ENCODE results near the gene MACROH2A2. TPM values are rescaled to one million over a fixed set of nuclear protein-coding genes. Genes with fewer than 3 reads are reported as not detected.
"Not testable (repeated sequence)": the region's sequence is repeated elsewhere in the genome, so short reads cannot be mapped to it uniquely, and the experiment has no call there.

The MACROH2A2 gene
- 37.9 and 42.7 TPM in 2 replicates for total RNA-seq (2014; rRNA removed; shearing (Covaris generic))

DNA sequence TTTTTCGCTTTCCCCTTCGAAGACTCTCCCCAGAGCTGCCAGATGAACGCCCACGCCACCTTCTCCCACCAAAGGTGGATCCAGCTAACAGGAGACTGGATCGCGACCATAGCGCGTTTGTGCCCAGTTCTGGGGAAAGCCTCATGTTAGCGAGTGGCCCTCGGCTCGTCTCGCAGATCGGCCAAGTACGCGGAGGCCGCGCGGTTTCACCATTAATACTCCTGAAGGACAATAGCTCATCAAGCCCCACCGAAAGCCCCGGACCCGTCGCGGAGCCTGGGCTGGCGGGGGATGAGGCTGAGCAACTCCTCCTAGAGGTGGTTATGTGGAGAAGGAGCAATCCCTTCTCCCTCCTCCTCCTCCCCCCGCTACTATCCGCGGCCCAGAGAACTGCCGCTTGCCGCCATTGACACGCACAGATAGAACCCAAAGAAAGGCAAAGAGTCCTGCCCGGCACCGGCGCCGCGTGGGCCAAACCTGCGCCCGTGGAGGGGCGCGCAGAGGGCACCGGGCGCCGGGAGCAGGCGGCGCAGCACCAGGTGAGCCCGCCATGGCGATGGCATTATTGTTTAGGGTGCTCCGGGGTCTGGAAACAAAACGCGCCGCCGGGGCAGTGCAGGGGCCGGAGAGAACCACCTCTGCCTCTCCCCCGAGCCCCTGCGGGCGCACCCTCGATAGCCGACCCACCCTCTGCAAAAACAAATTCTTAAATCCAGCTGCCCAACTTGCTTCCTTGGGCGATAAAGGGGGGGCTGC, at the start of gene MACROH2A2:
MACROH2A2 (plus strand) TSS at position 385 of the 756 bp plus-strand sequence. CDS start 22,813 bp downstream, outside the sequence.
- DNase-seq (ENCODE audit: low spot score): peak; percentile 70

DNA sequence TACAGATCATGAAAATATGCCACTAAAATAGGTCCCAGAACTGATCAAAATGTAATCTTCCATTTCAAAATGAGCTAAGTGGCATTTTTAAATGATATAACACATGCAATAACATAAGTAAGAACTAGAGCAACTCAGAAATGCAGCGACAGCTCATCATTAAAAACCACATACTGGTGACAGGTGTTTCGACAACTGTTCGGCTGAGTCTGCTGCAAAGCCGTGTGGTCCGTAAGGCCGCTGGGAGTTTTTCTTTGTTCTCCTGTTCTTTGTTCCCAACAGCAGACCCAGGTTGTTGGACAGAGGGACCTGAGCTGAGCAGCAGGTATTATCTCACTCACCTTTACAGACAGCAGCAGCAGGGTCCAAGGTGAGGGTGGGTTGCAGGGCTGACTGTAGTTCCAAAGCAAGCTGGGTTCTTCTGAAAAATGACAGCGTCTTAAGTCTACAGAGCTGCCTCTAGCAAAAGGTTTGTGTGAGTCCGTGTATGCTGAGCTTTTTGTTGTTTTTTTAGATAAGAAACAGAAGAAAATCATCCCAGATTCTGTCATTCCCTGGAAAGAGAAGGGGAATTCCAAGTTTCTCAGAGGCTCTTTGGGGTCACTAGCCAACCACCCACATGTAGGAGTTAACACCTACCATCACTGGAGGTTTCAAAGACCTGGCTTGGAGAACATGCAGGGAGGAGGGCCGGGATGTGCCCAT, 45.4 kb upstream of the MACROH2A2 start:
- no peak for DNase-seq (ENCODE audit: low spot score)

DNA sequence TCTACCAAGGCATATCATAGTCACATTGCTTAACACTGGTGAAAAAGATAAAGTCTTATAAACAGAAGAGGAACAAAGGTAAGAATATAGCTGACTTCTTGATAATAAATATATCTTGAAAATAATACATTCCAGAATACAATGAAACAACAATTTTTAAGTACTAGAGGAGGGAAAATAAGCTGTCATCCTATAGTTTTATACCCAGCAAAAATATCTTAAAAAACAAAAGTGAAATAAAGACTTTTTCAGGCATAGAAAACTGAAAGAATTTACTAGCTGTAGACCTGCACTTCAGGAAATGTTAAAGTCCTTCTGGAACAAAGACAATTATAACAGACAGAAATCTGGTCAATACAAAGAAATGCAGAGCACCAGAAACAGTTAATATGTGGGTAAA, 21.4 kb upstream of the MACROH2A2 start:
- no peak for DNase-seq (ENCODE audit: low spot score)

DNA sequence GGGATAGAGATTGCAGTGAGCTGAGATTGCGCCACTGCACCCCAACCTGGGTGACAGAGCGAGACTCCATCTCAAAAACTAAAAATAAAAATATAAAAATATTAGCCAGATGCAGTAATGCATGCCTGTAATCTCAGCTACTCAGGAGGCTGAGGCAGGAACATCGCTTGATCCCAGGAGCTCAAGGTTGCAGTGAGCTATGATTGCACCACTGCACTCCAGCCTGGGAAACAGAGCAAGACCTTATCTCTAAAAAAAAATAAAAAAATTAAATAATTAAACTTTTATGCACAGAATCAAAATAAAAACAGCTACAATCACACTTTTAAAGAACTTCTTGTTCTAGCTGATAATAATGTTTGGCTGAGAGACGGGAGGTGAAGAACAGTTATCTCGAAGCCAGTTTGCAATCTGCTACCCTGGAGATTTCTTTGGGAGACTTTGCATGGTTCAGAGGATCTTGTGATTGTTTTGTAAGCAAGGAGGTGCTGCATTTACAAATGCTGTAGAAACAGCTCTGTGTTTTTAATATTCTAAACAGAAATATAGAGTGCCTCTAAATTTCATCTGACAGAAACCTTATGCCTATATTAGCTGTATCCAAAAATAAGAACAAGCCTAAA, 19.9 kb upstream of the MACROH2A2 start:
- DNase-seq (ENCODE audit: low spot score): no peak

DNA sequence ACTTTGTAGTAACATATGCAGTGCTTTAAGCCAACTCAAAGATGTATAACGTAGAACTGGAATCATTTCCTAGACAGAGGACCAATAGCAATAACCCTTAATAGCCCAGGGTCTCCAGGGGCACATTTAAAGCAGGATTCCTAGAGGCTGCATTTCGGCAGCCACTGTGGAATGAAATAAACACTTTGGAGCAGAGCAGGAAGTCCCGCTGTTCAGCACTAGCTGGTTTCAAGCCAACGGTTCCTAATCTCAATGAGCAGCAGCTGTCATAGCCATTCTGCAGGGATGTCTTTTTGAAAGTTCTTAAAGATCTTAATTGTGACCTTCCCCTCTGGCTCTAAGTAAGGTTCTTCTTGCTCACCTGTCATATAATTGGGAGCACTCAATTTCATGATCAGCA, 18.4 kb upstream of the MACROH2A2 start:
- DNase-seq (ENCODE audit: low spot score): no peak

DNA sequence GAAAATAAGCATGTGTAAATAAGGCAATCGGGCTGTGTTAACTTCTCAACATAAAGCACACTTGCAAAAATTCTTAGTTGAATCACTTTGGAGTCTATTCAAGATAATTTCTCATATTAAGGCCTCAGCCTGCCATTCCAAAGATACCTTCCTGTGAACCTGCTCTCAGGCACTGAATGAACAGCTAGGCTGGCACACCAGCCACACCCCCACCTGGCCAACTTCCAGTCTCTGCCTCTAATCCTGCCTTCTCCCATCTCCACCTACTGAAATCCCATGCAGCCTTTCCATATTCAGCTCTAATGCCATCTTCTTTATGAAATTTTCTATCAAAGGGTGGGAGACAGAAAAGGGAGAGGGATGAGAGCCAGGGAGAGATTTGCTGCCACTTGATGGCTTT, 17.1 kb upstream of the MACROH2A2 start:
- no peak for DNase-seq (ENCODE audit: low spot score)

DNA sequence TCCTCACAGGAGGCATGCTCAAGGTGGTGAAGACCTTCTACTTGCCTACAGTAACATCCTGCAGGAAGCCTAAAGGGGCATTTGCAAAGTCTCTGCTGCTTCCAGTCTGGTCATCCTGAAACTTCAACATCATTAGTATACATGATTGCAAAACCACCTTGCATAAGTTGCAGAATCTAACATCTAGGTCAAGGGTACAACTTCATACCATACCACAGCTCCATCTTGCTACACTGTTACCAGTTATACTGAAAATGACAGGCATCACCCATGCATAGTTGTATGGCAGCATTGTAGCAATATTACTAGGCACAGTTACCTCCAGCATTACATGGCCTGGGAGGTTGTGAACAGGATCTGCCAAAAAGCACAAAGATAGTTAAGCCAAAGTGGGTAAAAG, 13.7 kb upstream of the MACROH2A2 start:
- no peak for DNase-seq (ENCODE audit: low spot score)

DNA sequence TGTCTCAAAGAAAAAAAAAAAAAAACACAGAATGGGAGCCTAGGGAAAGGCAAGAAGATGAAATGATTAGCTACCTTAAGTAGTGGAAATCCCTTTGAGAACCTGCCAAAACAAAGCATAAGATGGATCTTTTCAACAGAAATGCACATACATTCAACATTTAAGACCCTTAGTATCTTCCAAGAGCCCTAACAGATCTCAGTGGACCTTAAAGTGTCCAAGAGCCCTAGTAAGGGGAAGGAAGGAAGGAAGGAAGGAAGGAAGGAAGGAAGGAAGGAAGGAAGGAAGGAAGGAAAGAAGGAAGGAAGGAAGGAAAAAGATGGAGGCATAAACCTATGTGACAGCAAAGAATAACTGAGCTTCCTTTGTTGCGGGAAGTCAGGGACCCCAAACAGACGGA, 11.6 kb upstream of the MACROH2A2 start:
- no peak for DNase-seq (ENCODE audit: low spot score)

DNA sequence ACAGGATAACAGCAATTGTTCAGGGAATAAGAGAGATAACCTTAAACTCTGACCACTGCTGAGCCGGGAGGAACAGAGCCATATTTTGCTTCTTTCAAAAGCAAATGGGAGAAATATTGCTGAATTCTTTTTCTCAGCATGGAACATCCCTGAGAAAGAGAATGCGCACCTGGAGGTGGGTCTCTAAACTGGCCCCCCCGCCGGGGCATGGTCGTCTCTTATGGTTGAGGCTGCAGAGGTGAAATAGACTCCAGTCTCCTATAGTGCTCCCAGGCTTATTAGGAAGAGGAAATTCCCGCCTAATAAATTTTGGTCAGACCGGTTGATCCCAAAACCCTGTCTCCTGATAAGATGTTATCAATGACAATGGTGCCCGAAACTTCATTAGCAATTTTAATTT, 10.9 kb upstream of the MACROH2A2 start:
- not testable (repeated sequence) for DNase-seq (ENCODE audit: low spot score)

DNA sequence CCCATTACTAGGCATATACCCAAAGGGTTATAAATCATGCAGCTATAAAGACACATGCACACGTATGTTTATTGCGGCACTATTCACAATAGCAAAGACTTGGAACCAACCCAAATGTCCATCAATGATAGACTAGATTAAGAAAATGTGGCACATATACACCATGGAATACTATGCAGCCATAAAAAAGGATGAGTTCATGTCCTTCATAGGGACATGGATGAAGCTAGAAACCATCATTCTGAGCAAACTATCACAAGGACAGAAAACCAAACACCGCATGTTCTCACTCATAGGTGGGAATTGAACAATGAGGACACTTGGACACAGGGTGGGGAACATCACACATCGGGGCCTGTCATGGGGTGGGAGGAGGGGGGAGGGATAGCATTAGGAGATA, 5.6 kb upstream of the MACROH2A2 start:
- DNase-seq (ENCODE audit: low spot score): not testable (repeated sequence)

DNA sequence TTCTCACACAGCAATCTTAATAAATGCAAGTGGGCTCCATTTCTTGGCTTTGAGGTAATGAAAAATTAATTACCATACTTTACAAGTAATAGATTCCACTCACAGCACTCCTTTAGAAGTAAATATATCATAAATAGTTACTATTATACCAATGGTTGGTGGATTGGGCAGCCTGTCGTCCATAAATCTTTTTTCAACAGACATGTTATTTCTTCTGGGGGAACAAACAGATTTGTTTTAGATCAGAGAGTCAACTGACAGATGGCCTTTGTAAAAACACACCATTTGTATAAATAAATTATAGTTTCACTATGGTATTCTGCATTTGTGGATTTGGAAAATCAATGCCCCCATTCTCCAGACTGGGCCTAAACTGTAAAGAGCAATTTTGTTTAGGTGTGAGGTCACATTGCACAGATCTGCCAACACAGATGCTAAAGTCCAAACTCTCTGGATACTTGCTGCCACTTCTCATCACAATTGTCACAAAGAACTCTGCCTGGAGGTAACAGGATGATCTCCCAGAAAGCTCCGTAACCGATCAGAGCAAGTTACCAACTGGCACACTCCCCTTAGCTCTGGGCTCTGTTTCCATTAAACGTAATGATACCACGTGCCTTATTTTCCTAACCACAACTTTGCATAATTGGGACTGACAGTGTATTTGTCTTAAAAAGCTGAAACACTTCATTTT, 4.5 kb upstream of the MACROH2A2 start:
- DNase-seq (ENCODE audit: low spot score): no peak

DNA sequence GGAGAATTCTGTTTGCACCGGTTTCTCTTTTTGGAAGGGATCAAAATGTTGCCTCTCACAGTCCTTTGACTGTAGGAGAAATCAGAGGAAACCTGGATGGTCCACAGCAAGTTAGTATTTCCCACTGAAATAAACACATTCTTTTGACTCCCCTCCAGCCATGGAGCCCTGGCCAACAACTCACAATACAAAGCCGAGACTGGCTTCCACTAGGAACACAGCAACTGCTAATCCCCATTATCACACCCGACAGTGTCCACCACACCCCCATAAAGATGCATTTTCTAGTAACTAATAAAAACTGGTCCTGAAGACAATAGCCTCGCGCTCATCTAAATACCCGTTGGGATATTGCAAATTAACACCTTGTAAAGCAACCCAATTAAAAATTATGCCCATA, 798 bp upstream of the MACROH2A2 start:
- DNase-seq (ENCODE audit: low spot score): no peak

DNA sequence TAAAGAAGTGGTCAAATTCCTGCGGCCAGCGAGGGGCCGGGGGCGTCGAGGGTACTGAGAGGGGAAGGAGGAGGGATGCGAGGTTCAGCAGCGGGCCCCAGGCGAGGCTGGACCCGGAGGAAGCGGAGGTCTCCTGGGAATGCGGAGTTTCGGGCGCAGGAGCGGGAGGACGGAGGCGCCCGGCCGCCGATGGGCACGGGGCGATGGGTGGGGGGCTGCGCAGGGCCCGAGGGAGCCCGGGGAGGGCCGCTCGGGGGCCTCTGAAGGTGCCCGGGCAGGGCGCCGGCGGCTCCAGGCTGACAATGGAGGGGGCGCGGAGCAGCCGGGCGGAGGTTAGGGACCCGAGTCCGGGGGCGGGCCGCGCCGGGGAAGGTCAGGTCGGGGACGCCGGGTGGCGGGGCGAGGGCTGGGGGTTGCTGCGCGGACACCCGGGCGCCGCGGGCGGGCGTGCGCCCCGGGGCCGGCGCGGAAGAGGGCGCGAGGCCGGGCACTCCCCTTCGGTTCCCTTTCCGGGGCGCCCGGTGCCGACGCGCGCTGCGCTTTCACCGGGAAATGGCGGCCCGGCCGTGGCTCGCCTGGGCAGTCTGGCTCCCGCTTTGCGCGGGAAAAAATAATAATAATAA, 683 bp downstream of the MACROH2A2 start:
- DNase-seq (ENCODE audit: low spot score): no peak

DNA sequence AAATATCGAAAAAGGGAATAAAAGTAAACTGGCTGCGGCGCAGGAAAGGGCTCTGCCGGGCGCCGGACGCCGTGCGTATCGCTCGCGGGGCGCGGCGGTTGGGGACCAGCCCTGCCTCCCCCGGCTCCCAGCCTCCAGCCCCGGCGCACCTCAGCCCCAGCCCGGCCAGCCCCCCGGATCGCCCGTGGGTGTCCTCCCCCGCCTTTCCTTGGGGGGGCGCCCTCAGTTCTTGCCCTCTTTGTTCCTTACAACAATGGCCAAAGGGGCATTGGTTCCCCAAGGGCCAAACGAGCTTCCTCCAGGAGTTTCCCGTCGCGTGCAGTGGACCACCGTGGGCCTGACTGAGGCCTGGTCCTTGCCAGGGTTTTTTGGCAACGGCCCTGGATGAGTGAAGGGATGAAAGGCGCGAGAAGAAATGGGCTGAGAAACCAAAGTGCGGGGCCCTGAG, 1.2 kb downstream of the MACROH2A2 start:
- no peak for DNase-seq (ENCODE audit: low spot score)

DNA sequence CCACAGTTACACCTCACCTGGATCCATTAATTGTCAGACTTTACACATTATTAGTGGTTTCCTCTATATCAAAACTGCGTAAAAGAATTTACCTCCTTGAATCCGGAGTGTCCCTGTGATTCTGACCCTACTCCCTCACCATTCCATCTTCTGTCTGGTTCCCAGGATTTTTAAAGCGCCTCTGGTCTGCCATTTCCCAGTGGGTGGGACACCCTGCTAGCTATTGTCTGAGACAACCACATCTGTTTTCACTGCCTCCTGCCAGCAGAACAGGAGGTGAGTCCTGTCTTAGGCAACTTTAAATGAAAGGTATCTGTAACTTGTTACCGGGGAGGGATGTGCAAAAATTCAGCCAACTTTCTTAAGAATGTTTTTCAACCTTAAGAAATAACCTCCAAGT, 2.3 kb downstream of the MACROH2A2 start:
- DNase-seq (ENCODE audit: low spot score): no peak

DNA sequence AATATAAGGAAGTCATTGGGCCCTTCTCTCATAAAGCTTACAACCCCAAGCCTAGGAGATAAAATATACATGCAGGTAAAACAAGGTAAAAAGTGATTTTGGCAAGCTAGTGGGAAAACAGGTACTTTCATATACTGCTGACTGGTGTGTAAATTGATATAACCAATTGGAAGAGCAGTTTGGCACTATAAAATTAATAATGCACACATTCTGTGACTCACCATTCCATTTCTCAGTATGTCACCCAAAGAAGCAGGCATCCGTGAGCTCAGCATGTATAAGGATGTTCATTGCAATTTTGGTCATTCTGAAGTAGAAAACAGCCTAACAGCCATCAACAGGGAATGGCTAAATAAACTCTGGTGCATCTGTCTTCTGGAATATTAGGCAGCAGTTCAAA, 2.9 kb downstream of the MACROH2A2 start:
- DNase-seq (ENCODE audit: low spot score): no peak

DNA sequence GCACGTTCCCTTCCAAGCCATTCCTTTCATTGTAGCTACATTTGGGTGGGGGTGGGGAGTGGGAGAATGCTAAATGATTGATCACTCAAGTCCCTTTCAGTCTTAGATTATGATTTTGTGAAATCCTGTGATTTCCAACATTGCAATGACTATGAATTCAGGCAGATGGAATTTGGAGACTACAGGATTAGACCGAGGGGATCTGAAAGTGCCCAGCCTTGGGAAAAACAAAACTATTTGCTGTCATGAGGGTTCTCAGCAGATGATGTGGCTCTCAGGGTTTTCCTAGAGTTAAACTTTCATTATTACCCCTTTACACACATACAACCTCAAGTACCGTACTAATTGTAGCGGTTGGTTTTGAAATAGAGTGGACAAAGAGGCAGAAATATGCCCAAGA, 4.7 kb downstream of the MACROH2A2 start:
- DNase-seq (ENCODE audit: low spot score): no peak

DNA sequence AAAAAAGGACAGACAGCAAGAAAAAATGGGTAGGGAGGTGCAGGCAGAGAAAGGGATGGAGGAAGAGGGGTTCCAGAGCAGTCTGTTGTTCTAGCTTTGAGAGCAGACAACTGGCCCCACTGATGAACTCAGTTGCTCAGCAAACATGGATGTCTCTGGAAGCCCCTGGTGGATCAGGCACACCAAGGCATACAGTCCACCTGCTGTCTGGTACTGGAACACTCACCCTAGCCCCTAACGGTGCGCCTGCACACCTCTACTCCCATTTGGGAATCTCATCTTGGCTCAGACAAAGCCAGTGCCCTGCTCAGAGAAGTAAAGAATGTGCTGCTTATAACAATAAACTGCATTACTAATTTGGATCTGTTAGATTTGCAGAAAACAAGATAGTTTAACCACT, 7.7 kb downstream of the MACROH2A2 start:
- DNase-seq (ENCODE audit: low spot score): no peak

DNA sequence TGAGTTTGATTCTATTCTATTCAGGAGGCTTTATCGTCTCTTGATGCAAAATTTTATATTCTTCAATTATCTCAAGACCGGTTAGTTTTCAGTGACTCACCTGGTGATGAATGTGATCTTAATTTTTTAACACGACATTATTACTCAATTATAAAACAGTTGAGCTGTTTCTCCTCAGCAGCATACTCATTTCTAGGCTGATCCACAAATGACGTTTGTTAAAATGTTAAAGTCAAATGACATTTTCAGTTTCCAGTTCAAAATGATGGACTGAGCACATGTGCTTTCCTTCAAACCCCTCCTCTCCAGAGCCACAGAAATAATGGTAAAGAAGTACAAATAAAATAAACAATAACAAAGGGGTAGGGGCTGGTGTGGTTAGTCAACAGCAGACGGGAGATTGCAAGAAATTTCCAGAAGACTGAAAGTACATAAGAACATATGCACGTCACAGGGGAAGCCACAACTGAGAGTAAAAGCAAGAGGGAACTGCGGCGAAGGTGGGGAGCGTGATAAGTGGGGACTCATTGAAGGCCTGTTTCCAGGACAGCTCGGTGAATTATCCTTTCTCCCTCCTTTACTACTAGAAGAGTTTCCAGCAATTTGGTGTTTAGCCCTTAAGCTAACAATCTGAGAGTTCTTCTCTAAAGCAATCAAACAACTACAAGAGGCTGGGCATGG, 10.9 kb downstream of the MACROH2A2 start:
- no peak for DNase-seq (ENCODE audit: low spot score)

DNA sequence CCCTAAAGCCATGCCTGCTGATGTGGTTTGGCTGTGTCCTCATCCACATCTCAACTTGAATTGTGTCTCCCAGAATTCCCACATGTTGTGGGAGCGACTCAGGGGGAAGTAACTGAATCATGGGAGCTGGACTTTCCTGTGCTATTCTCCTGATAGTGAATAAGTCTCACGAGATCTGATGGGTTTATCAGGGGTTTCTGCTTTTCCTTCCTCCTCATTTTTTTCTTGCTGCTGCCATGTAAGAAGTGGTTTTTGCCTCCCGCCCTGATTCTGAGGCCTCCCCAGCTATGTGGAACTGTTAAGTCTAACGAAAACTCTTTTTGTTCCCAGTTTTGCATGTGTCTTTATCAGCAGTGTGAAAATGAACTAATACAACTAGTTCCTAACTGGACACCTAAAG, 11.8 kb downstream of the MACROH2A2 start:
- DNase-seq (ENCODE audit: low spot score): no peak

DNA sequence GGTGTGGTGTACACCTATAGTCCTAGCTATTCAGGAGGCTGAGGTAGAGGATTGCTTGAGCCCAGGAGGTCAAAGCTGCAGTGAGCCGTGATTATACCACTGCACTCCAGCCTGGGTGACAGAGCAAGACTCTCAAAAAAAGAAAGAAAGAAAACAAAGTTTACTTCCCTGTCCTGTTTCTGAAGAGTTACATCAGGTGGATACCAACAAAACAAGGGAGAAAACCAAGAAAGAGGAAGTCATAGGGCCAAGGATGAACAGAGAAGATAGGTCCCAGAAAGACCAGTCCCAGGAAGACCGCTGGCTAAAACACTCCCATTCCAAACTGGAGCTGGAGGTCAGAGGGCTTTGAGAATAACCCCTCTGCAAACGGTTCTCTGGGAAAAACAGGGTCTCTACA, 13.5 kb downstream of the MACROH2A2 start:
- DNase-seq (ENCODE audit: low spot score): no peak

Measured in H4 (cell line).